ENCODE data around the gene PLA2G2A. TPM values are rescaled to one million over a fixed set of nuclear protein-coding genes. Genes with fewer than 3 reads are reported as not detected.

The PLA2G2A gene
- total and polyA plus RNA-seq, 9 of the 15 experiments (the other 6 are each of a cell fraction or from before 2014, with no cell fraction given), result not detected

GRCh38 chr1:20014153-20014552 lies 34.7 kb upstream of the PLA2G2A start (continued):
- TF ChIP-seq CHD7 (IDR thresholded peaks at IDR 0.05; ENCODE audit: low read depth, low read length), result no peak
- no peak for TF ChIP-seq ZBTB40 (IDR thresholded peaks at IDR 0.05)
- no peak for TF ChIP-seq ZBTB40 (CRISPR knock-in tag; IDR thresholded peaks at IDR 0.05)
- TF ChIP-seq RBM17 (IDR thresholded peaks at IDR 0.05; ENCODE audit: borderline replicate concordance, low read depth, low read length), result no peak
- TF ChIP-seq, protein P1, sequence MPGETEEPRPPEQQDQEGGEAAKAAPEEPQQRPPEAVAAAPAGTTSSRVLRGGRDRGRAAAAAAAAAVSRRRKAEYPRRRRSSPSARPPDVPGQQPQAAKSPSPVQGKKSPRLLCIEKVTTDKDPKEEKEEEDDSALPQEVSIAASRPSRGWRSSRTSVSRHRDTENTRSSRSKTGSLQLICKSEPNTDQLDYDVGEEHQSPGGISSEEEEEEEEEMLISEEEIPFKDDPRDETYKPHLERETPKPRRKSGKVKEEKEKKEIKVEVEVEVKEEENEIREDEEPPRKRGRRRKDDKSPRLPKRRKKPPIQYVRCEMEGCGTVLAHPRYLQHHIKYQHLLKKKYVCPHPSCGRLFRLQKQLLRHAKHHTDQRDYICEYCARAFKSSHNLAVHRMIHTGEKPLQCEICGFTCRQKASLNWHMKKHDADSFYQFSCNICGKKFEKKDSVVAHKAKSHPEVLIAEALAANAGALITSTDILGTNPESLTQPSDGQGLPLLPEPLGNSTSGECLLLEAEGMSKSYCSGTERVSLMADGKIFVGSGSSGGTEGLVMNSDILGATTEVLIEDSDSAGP (CRISPR knock-in tag; IDR thresholded peaks at IDR 0.05), result no peak
